H1 (cell line): Measurements from ENCODE around the gene GDPD5. TPM values are rescaled to one million over a fixed set of nuclear protein-coding genes. Genes with fewer than 3 reads are reported as not detected.

Experiments used
- CTCF ChIA-PET: fragments of 300-600 bp; sonication (Branson Sonifier 250); formaldehyde crosslinking; loops from one replicate; lab custom pipeline; 2021; ENCODE audit not compliant: partially characterized antibody; lab: Charles Lee
- POLR2A ChIA-PET: fragments of 300-600 bp; sonication (Branson Sonifier 250); formaldehyde crosslinking; loops from one replicate; lab custom pipeline; 2021; ENCODE audit warnings: inconsistent platforms; ENCODE audit not compliant: partially characterized antibody; lab: Charles Lee
- DNase-seq, 2 experiments: peaks; one replicate each; pipeline versions ENCODE4 v3.0.0 to v3.0.0-alpha.2; 2010 to 2022; ENCODE audit warnings: low spot score in 2 of 2, low read depth in 1 of 2, mixed read lengths in 1 of 2
- FAIRE-seq: peaks from 2 replicates; lab custom pipeline; 2011; peaks lifted over from hg19 to GRCh38; lab: Jason Lieb, UNC
- H2AFZ ChIP-seq: 2 replicates; pipeline ENCODE4 v1.8.1; 2012; ENCODE audit warnings: low read length, inconsistent platforms
- H2AK5ac ChIP-seq: 2 replicates; pipeline ENCODE4 v1.6.1; 2013; ENCODE audit warnings: low read depth, low read length
- H2BK120ac ChIP-seq: replicated peaks from 2 replicates; pipeline ENCODE3; 2013; ENCODE audit warnings: low read depth, low read length, inconsistent platforms
- H2BK12ac ChIP-seq: 2 replicates; pipeline ENCODE4 v1.6.1; 2013; ENCODE audit warnings: low read depth, low read length
- H2BK15ac ChIP-seq: 2 replicates; pipeline ENCODE4 v1.6.1; 2013; ENCODE audit warnings: low read length
- H2BK20ac ChIP-seq: 2 replicates; pipeline ENCODE4 v1.6.1; 2013; ENCODE audit warnings: low read length
- H2BK5ac ChIP-seq: 2 replicates; pipeline ENCODE4 v1.6.1; 2013; ENCODE audit warnings: low read depth, low read length
- H3K14ac ChIP-seq: 2 replicates; pipeline ENCODE4 v1.6.1; 2013; ENCODE audit warnings: inconsistent platforms; ENCODE audit not compliant: insufficient read length
- H3K18ac ChIP-seq: 2 replicates; pipeline ENCODE4 v1.6.1; 2013; ENCODE audit warnings: low read length; ENCODE audit errors: extremely low read depth
- H3K23ac ChIP-seq: 2 replicates; pipeline ENCODE4 v1.6.1; 2013; ENCODE audit warnings: inconsistent platforms; ENCODE audit not compliant: insufficient read length
- H3K23me2 ChIP-seq: 2 replicates; pipeline ENCODE4 v1.6.1; 2013; ENCODE audit warnings: low read depth, low read length
- H3K27ac ChIP-seq: 2 replicates; pipeline ENCODE4 v1.6.1; 2011; ENCODE audit warnings: low read depth, low read length, inconsistent platforms
- H3K27me3 ChIP-seq, 4 experiments: replicated peaks in 1 of 4; 1 replicate in 1 of 4; 2 replicates in 3 of 4; pipeline versions ENCODE4 v1.6.1 to v1.8.1; 2011 to 2013; ENCODE audit warnings: low read length in 3 of 4, mild to moderate bottlenecking in 3 of 4, inconsistent platforms in 2 of 4, mixed read lengths in 2 of 4, moderate library complexity in 1 of 4; ENCODE audit not compliant: control insufficient read depth in 3 of 4, insufficient read depth in 3 of 4; ENCODE audit errors: extremely low read depth in 1 of 4
- H3K36me3 ChIP-seq, 4 experiments: 2 replicates each; pipeline versions ENCODE4 v1.6.1 to v1.8.1; 2011 to 2013; ENCODE audit warnings: mild to moderate bottlenecking in 4 of 4, low read length in 3 of 4, moderate library complexity in 2 of 4, control low read depth in 1 of 4, inconsistent platforms in 1 of 4; ENCODE audit not compliant: insufficient read depth in 4 of 4, control insufficient read depth in 2 of 4
- H3K4ac ChIP-seq: replicated peaks from 2 replicates; pipeline ENCODE3; 2013; ENCODE audit warnings: low read length, low read depth, mixed read lengths, inconsistent platforms; ENCODE audit not compliant: insufficient read length
- H3K4me1 ChIP-seq, 4 experiments: replicated peaks in 1 of 4; 1 replicate in 1 of 4; 2 replicates in 3 of 4; pipeline versions ENCODE4 v1.6.1 to v1.8.1; 2011 to 2013; ENCODE audit warnings: low read length in 3 of 4, inconsistent platforms in 2 of 4, mixed read lengths in 1 of 4; ENCODE audit not compliant: insufficient read depth in 4 of 4, control insufficient read depth in 3 of 4
- H3K4me2 ChIP-seq, 2 experiments: 2 replicates each; pipeline versions ENCODE4 v1.6.1 to v1.8.1; 2011 to 2013; ENCODE audit warnings: low read depth in 2 of 2, low read length in 2 of 2, control low read depth in 1 of 2, inconsistent platforms in 1 of 2, mild to moderate bottlenecking in 1 of 2; ENCODE audit not compliant: insufficient read depth in 1 of 2
- H3K4me3 ChIP-seq, 4 experiments: fragments of 200-600, 300-600 bp in 1 of 4; sonication (generic), shearing (Covaris generic), sonication (Bioruptor Twin) in 1 of 4; 2 replicates each; pipeline versions ENCODE4 v1.5.1 to v1.8.1; 2011 to 2016; ENCODE audit warnings: low read length in 4 of 4, low read depth in 3 of 4, control low read depth in 2 of 4, inconsistent platforms in 2 of 4, mild to moderate bottlenecking in 2 of 4, mixed read lengths in 1 of 4, moderate library complexity in 1 of 4; ENCODE audit not compliant: insufficient read depth in 2 of 4; ENCODE audit errors: extremely low read depth in 1 of 4
- H3K56ac ChIP-seq: replicated peaks from 2 replicates; pipeline ENCODE3; 2013; ENCODE audit warnings: low read depth, mild to moderate bottlenecking, mixed read lengths, low read length, inconsistent platforms; ENCODE audit not compliant: insufficient read length
- H3K79me1 ChIP-seq: 2 replicates; pipeline ENCODE4 v1.6.1; 2013; ENCODE audit warnings: low read depth, low read length, control low read depth
- H3K79me2 ChIP-seq, 2 experiments: 2 replicates each; pipeline versions ENCODE4 v1.6.1 to v1.8.1; 2012 to 2013; ENCODE audit warnings: low read length in 2 of 2, mild to moderate bottlenecking in 2 of 2, inconsistent platforms in 1 of 2; ENCODE audit not compliant: insufficient read depth in 2 of 2, control insufficient read depth in 1 of 2
- H3K9ac ChIP-seq, 4 experiments: replicated peaks in 1 of 4; 1 replicate in 1 of 4; 2 replicates in 3 of 4; pipeline versions ENCODE4 v1.6.1 to v1.8.1; 2011 to 2013; ENCODE audit warnings: low read depth in 3 of 4, low read length in 3 of 4, control low read depth in 2 of 4, mild to moderate bottlenecking in 2 of 4, moderate library complexity in 2 of 4, inconsistent platforms in 1 of 4; ENCODE audit errors: extremely low read depth in 1 of 4
- H3K9me3 ChIP-seq, 2 experiments: 2 replicates each; pipeline versions ENCODE4 v1.6.1 to v1.8.1; 2012 to 2013; ENCODE audit warnings: mild to moderate bottlenecking in 2 of 2, moderate library complexity in 2 of 2, control low read depth in 1 of 2, inconsistent platforms in 1 of 2, low read depth in 1 of 2, low read length in 1 of 2, mixed read lengths in 1 of 2; ENCODE audit not compliant: insufficient read depth in 2 of 2
- H4K20me1 ChIP-seq, 2 experiments: replicated peaks in 1 of 2; 2 replicates each; pipeline versions ENCODE3 to v1.8.1; 2011 to 2013; ENCODE audit warnings: inconsistent platforms in 2 of 2, low read length in 2 of 2, mild to moderate bottlenecking in 1 of 2; ENCODE audit not compliant: insufficient read depth in 2 of 2, control insufficient read depth in 1 of 2
- H4K5ac ChIP-seq: 2 replicates; pipeline ENCODE4 v1.6.1; 2013; ENCODE audit warnings: low read length, low read depth, mixed read lengths, inconsistent platforms; ENCODE audit not compliant: insufficient read length
- H4K8ac ChIP-seq: 2 replicates; pipeline ENCODE4 v1.8.0; 2013; ENCODE audit warnings: mild to moderate bottlenecking, moderate library complexity, low read length, inconsistent platforms; ENCODE audit not compliant: insufficient read depth; ENCODE audit errors: extremely low read depth
- H4K91ac ChIP-seq: replicated peaks from 2 replicates; pipeline ENCODE3; 2013; ENCODE audit warnings: low read length, mixed read lengths, inconsistent platforms; ENCODE audit not compliant: insufficient read length
- BACH1 ChIP-seq: IDR thresholded peaks from 2 replicates; pipeline ENCODE4 v1.6.1; 2012; ENCODE audit warnings: low read length, improper control_type of control experiment
- EGR1 ChIP-seq: IDR thresholded peaks from 2 replicates; pipeline ENCODE4 v1.6.1; 2011; ENCODE audit warnings: low read depth, low read length, borderline replicate concordance
- FOSL1 ChIP-seq: IDR thresholded peaks from 2 replicates; pipeline ENCODE4 v1.6.1; 2011; ENCODE audit warnings: mild to moderate bottlenecking, low read depth, low read length, moderate library complexity; ENCODE audit not compliant: insufficient read depth
- RXRA ChIP-seq: IDR thresholded peaks from 2 replicates; pipeline ENCODE4 v1.6.1; 2011; ENCODE audit warnings: low read depth, mild to moderate bottlenecking, low read length, moderate library complexity; ENCODE audit not compliant: insufficient read depth
- SAP30 ChIP-seq: fragments of 300-600 bp; sonication (generic); IDR thresholded peaks from 2 replicates; pipeline ENCODE4 v1.7.1; 2012; ENCODE audit warnings: low read length, moderate library complexity, mild to moderate bottlenecking, inconsistent platforms; ENCODE audit not compliant: insufficient read depth, insufficient replicate concordance
- SP2 ChIP-seq: IDR thresholded peaks from 2 replicates; pipeline ENCODE4 v1.6.1; 2012; ENCODE audit warnings: mild to moderate bottlenecking, low read length, inconsistent platforms
- YY1 ChIP-seq: IDR thresholded peaks from 2 replicates; pipeline ENCODE4 v1.6.1; 2011; ENCODE audit warnings: low read depth, mild to moderate bottlenecking, low read length
- ZNF274 ChIP-seq: IDR thresholded peaks from 2 replicates; pipeline ENCODE4 v1.7.0; 2012; ENCODE audit warnings: low read length, borderline replicate concordance; ENCODE audit errors: extremely low read depth
- WGBS, 2 experiments: shearing (Covaris generic) in 1 of 2; methylation state at CpG; one replicate each; pipeline versions ENCODE4 v1.1.6 to v1.1.7; 2013 to 2015; ENCODE audit warnings: low lambda C conversion rate in 2 of 2, mixed read lengths in 2 of 2, inconsistent platforms in 1 of 2, low coverage in 1 of 2, missing lambda C conversion rate in 1 of 2; ENCODE audit not compliant: insufficient replicate concordance in 2 of 2, insufficient coverage in 1 of 2, insufficient read length in 1 of 2; ENCODE audit errors: extremely low coverage in 1 of 2, missing lambda C conversion rate in 1 of 2; 5-methylcytosine and 5-hydroxymethylcytosine counted together
- polyA plus RNA-seq, 7 experiments: library from polyadenylated mRNA; depleted of rRNA in 3 of 7; stranded (reverse) in 5 of 7; unstranded in 2 of 7; fragments of >200 nt in 5 of 7; fragments of 200-250 nt in 2 of 7; gene quantifications; 1 replicate in 5 of 7; 2 replicates in 1 of 7; 4 replicates in 1 of 7; pipeline versions ENCODE4 v1.2.1 to v1.2.3, GENCODE V29; 2011 to 2013; ENCODE audit warnings: missing spikeins in 2 of 7, mixed read lengths in 2 of 7
- total RNA-seq: library from RNA; stranded (reverse); fragmentation: NEBNext Ultra II Directional; extraction: Animal tissue kit (Norgen Biotek cat#: 25700); gene quantifications from 2 replicates; pipeline ENCODE4 v1.2.1, GENCODE V29; 2021
- TF ChIP-seq, protein P1 (sequence below): IDR thresholded peaks from 2 replicates; pipeline ENCODE4 v1.6.1; 2011; ENCODE audit warnings: low read depth, mild to moderate bottlenecking, low read length; ENCODE audit not compliant: insufficient read depth
- TF ChIP-seq, protein P2 (sequence below): IDR thresholded peaks from 2 replicates; pipeline ENCODE4 v1.6.1; 2011; ENCODE audit warnings: low read length, improper control_type of control experiment

Gene GDPD5
- total and polyA plus RNA-seq, 2 of the 8 experiments (the other 6 are each of a cell fraction or from before 2014, with no cell fraction given) = 7.8 to 8.6 TPM

DNA sequence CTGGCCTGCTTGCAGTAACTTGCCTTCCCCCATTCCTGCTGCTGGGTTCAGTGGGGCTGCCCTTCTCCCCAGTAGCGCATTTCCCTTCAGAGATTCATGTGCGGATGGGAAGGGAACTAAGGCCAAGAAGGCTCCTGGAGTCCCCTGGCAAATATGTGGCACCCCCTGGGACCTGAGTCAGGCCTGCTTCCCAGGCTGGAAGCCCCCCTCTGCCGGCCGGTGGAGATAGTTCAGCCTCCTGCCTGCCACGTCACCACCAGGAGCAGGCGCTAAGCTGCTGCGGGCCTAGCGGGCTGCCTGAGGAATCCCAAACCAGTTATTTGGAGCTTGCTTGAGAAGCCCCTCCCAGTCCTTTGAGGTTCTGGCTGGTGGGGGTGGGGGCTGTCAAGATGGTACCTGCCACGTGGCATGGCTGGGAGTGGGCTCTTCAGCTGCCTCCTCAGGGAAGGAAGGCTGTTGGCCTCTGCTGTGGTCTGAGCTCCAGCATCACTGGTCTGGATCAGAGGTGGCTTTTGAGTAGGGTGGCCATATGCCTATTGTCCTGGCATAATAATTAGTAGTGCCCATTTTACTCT lies 38.3 kb upstream of the GDPD5 start:
- peak overlapping the region; percentile 77 for H3K56ac ChIP-seq
- TF ChIP-seq BACH1 = no peak
- no peak for TF ChIP-seq FOSL1
- TF ChIP-seq SP2 = no peak
- TF ChIP-seq, protein P1, sequence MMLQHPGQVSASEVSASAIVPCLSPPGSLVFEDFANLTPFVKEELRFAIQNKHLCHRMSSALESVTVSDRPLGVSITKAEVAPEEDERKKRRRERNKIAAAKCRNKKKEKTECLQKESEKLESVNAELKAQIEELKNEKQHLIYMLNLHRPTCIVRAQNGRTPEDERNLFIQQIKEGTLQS = no peak
- no peak for TF ChIP-seq ZNF274
- peak; percentile 60 for TF ChIP-seq YY1
- TF ChIP-seq RXRA = no peak
- TF ChIP-seq, protein P2, sequence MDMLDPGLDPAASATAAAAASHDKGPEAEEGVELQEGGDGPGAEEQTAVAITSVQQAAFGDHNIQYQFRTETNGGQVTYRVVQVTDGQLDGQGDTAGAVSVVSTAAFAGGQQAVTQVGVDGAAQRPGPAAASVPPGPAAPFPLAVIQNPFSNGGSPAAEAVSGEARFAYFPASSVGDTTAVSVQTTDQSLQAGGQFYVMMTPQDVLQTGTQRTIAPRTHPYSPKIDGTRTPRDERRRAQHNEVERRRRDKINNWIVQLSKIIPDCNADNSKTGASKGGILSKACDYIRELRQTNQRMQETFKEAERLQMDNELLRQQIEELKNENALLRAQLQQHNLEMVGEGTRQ = no peak; the same call in 1 of the 2 replicates
- TF ChIP-seq EGR1 = no peak
- no peak for TF ChIP-seq SAP30

More for the DNA sequence above, 38.3 kb upstream of the GDPD5 start:
- ChIA-PET POLR2A (interaction anchor here (0.6 to 35.1 kb wide), 9 partner anchors 1 to 164 kb away, joined by 3 to 1120 read pairs (median 3); partner anchors contain the start of genes GDPD5 and SERPINH1), CTCF (interaction anchor here (0.7 to 17.4 kb wide), 17 partner anchors 4 to 119 kb away, joined by 3 to 344 read pairs (median 6); partner anchors contain the start of genes GDPD5 and SERPINH1)
- peak overlapping the region; percentile 95 for H3K27ac ChIP-seq
- no peak overlapping the region for H3K14ac ChIP-seq
- peak overlapping the region in 3 of 4 experiments; percentile 70 to 91 (median 89); a peak in 6 of 7 replicates for H3K9ac ChIP-seq
- H4K5ac ChIP-seq = peak overlapping the region; percentile 54
- H3K27me3 ChIP-seq = no peaks in the 10 kb centered on the region
- peaks cover 17 to 32% (median 27%) of the 10 kb centered on the region in 4 experiments for H3K36me3 ChIP-seq
- peak overlapping the region; percentile 71 for H2BK120ac ChIP-seq
- peak overlapping the region; percentile 68; the same call in 1 of the 2 replicates for H2BK12ac ChIP-seq
- peak overlapping the region; percentile 83 for H4K8ac ChIP-seq
- peak overlapping the region; percentile 96 for H4K91ac ChIP-seq
- H4K20me1 ChIP-seq = peaks cover 10 to 21% of the 10 kb centered on the region in 2 experiments
- H3K4me2 ChIP-seq = peak overlapping the region; percentile 82 to 95
- H3K4me3 ChIP-seq = peak overlapping the region; percentile 62 to 93 (median 84)
- peaks cover 12% of the 10 kb centered on the region for H3K23me2 ChIP-seq
- H2BK15ac ChIP-seq = peak overlapping the region; percentile 99; the same call in 1 of the 2 replicates
- no peaks in the 10 kb centered on the region for H3K9me3 ChIP-seq
- 17% methylated on average over 9 of the region's 9 CpGs; no CpG with 5 or more reads in 1 of the 2 experiments for WGBS, 2 experiments
- FAIRE-seq = no peak
- peaks cover 11 to 68% of the 10 kb centered on the region in 2 experiments for H3K79me2 ChIP-seq
- peak in 1 of 2 experiments; percentile 82 for DNase-seq
- H3K23ac ChIP-seq = no peak overlapping the region
- H3K18ac ChIP-seq = peak overlapping the region; percentile 96
- peaks cover 12% of the 10 kb centered on the region for H3K79me1 ChIP-seq
- no peak overlapping the region for H2AFZ ChIP-seq
- peak overlapping the region; percentile 97 for H3K4ac ChIP-seq
- H2BK20ac ChIP-seq = peak overlapping the region; percentile 98; the same call in 1 of the 2 replicates
- peak overlapping the region; percentile 82; the same call in 1 of the 2 replicates for H2AK5ac ChIP-seq
- peak overlapping the region; percentile 96 for H2BK5ac ChIP-seq
- H3K4me1 ChIP-seq = peaks cover 10 to 45% (median 31%) of the 10 kb centered on the region in 4 experiments
